GM08714 (cell line): ENCODE measurements around the gene CAMK4.
"Not testable (repeated sequence)": the region's sequence is repeated elsewhere in the genome, so short reads cannot be mapped to it uniquely, and the experiment has no call there.

Source experiments
- H3K4me3 ChIP-seq: fragments of 200-500 bp; sonication (Bioruptor generic); 2 replicates; pipeline ENCODE4 v1.5.1; 2014; ENCODE audit warnings: mild to moderate bottlenecking, low read length, inconsistent platforms
- ZNF274 ChIP-seq: IDR thresholded peaks from 2 replicates; pipeline ENCODE4 v1.6.1; 2012; ENCODE audit warnings: mild to moderate bottlenecking, low read depth, low read length

The CAMK4 gene

GRCh38 chr5:111236348-111236747 is 12.2 kb downstream of the CAMK4 start:
- H3K4me3 ChIP-seq: no peak overlapping the region
- TF ChIP-seq ZNF274: no peak

GRCh38 chr5:111236995-111237394 is 12.8 kb downstream of the CAMK4 start:
- TF ChIP-seq ZNF274: no peak
- H3K4me3 ChIP-seq: no peak overlapping the region

- no peak overlapping the region for H3K4me3 ChIP-seq
- no peak for TF ChIP-seq ZNF274
These were observed 13.3 kb downstream of the CAMK4 start for GRCh38 chr5:111237470-111237869.

GRCh38 chr5:111238431-111239225 is 14.4 kb downstream of the CAMK4 start:
- no peak for TF ChIP-seq ZNF274
- H3K4me3 ChIP-seq: no peak overlapping the region

- H3K4me3 ChIP-seq: no peak overlapping the region
- TF ChIP-seq ZNF274: no peak
These were observed 17.5 kb downstream of the CAMK4 start for GRCh38 chr5:111241696-111242095.

- no peak overlapping the region for H3K4me3 ChIP-seq
- no peak for TF ChIP-seq ZNF274
These were observed 18.4 kb downstream of the CAMK4 start for GRCh38 chr5:111242606-111243005.

GRCh38 chr5:111243318-111243717 is 19.1 kb downstream of the CAMK4 start:
- no peak overlapping the region for H3K4me3 ChIP-seq
- TF ChIP-seq ZNF274: no peak

GRCh38 chr5:111245654-111246053 is 21.5 kb downstream of the CAMK4 start:
- no peak overlapping the region for H3K4me3 ChIP-seq
- no peak for TF ChIP-seq ZNF274

GRCh38 chr5:111246459-111246858 is 22.3 kb downstream of the CAMK4 start:
- TF ChIP-seq ZNF274: no peak
- no peak overlapping the region for H3K4me3 ChIP-seq

- TF ChIP-seq ZNF274: no peak
- no peak overlapping the region for H3K4me3 ChIP-seq
These were observed 24.4 kb downstream of the CAMK4 start for GRCh38 chr5:111248571-111248970.

- H3K4me3 ChIP-seq: no peak overlapping the region
These were observed 27.7 kb downstream of the CAMK4 start for GRCh38 chr5:111251921-111252320.

GRCh38 chr5:111252799-111253545 is 28.8 kb downstream of the CAMK4 start:
- no peak for TF ChIP-seq ZNF274
- H3K4me3 ChIP-seq: no peak overlapping the region; the same call in 1 of the 2 replicates

More at GRCh38 chr5:111251921-111252320, 27.7 kb downstream of the CAMK4 start:
- no peak for TF ChIP-seq ZNF274

GRCh38 chr5:111254613-111255012 is 30.4 kb downstream of the CAMK4 start:
- TF ChIP-seq ZNF274: no peak

GRCh38 chr5:111255169-111255568 is 31.0 kb downstream of the CAMK4 start:
- no peak for TF ChIP-seq ZNF274
- peak overlapping the region; percentile 13; the same call in 1 of the 2 replicates for H3K4me3 ChIP-seq

More at GRCh38 chr5:111254613-111255012, 30.4 kb downstream of the CAMK4 start:
- H3K4me3 ChIP-seq: peak overlapping the region; percentile 44; the same call in 1 of the 2 replicates

GRCh38 chr5:111256128-111256527 is 31.9 kb downstream of the CAMK4 start:
- no peak for TF ChIP-seq ZNF274
- no peak overlapping the region for H3K4me3 ChIP-seq

- H3K4me3 ChIP-seq: not testable (repeated sequence)
These were observed 33.4 kb downstream of the CAMK4 start for GRCh38 chr5:111257610-111258009.
